Fibroblast of the aortic adventitia (primary cell): Measurements from ENCODE around the gene DOCK9. TPM values are rescaled to one million over a fixed set of nuclear protein-coding genes. Genes with fewer than 3 reads are reported as not detected.

Experiments used
- DNase-seq: peaks from one replicate; pipeline ENCODE4 v3.0.0-alpha.2; 2010; ENCODE audit warnings: low read depth
- H3K4me3 ChIP-seq: 2 replicates; pipeline ENCODE4 v1.5.1; 2011; ENCODE audit warnings: low read depth, mild to moderate bottlenecking, control low read depth, low read length, moderate library complexity
- CTCF ChIP-seq: IDR thresholded peaks from 2 replicates; pipeline ENCODE4 v1.5.1; 2011; ENCODE audit warnings: mild to moderate bottlenecking, low read length, control low read depth, inconsistent platforms; ENCODE audit not compliant: insufficient read depth
- total RNA-seq: library from RNA; depleted of rRNA; stranded (reverse); fragments of >200 nt; gene quantifications from 2 replicates; pipeline ENCODE4 v1.2.3, GENCODE V29; 2012; ENCODE audit warnings: low replicate concordance

Gene DOCK9
- total RNA-seq, 1 donor, result 28.1 TPM

GRCh38 chr13:98873377-98874028 is 104.4 kb downstream of the DOCK9 start:
- no peak overlapping the region for H3K4me3 ChIP-seq
- DNase-seq, result no peak
- no peak for TF ChIP-seq CTCF

- no peak for TF ChIP-seq CTCF
- DNase-seq, result no peak
- H3K4me3 ChIP-seq, result no peak overlapping the region
Measured at GRCh38 chr13:98871727-98872126, 106.1 kb downstream of the DOCK9 start.

- H3K4me3 ChIP-seq, result no peak overlapping the region
- peak; percentile 25 for TF ChIP-seq CTCF
- DNase-seq, result peak; percentile 6
Measured at GRCh38 chr13:98869408-98870090, 108.3 kb downstream of the DOCK9 start.

- no peak for DNase-seq
- no peak overlapping the region for H3K4me3 ChIP-seq
- TF ChIP-seq CTCF, result no peak
Measured at GRCh38 chr13:98868932-98869331, 108.9 kb downstream of the DOCK9 start.

- H3K4me3 ChIP-seq, result no peak overlapping the region
- TF ChIP-seq CTCF, result peak; percentile 26
Measured at GRCh38 chr13:98866882-98867281, 111.0 kb downstream of the DOCK9 start.

GRCh38 chr13:98860491-98860890 is 117.4 kb downstream of the DOCK9 start:
- DNase-seq, result no peak
- no peak overlapping the region for H3K4me3 ChIP-seq
- TF ChIP-seq CTCF, result no peak

More at GRCh38 chr13:98866882-98867281, 111.0 kb downstream of the DOCK9 start:
- no peak for DNase-seq
